HEK293 (cell line): ENCODE measurements around the gene RPS10.
A peak's percentile ranks its signal among the peaks of the same experiment; 100 is the strongest.

Experiments used
- EGR2 ChIP-seq: fragments of 450-650 bp; formaldehyde crosslinking; IDR thresholded peaks from 2 replicates; pipeline ENCODE4 v1.5.1; 2016; ENCODE audit warnings: low read depth, missing biosample characterization, missing genetic modification characterization
- TRIM28 ChIP-seq: IDR thresholded peaks from 2 replicates; pipeline ENCODE4 v1.6.1; 2011; ENCODE audit warnings: low read length, control low read depth, borderline replicate concordance
- ZBTB1 ChIP-seq: fragments of 450-650 bp; formaldehyde crosslinking; IDR thresholded peaks from 2 replicates; pipeline ENCODE4 v1.5.1; 2016; ENCODE audit warnings: missing biosample characterization, missing genetic modification characterization
- ZFP3 ChIP-seq: fragments of 450-650 bp; formaldehyde crosslinking; IDR thresholded peaks from 2 replicates; pipeline ENCODE4 v1.5.1; 2016; ENCODE audit warnings: low read depth, missing biosample characterization, missing genetic modification characterization
- TF ChIP-seq, protein P1 (sequence below): fragments of 450-650 bp; formaldehyde crosslinking; conservative IDR thresholded peaks from 2 replicates; pipeline ENCODE4 v1.5.1; 2016; ENCODE audit warnings: low read depth, missing biosample characterization, missing genetic modification characterization

DNA sequence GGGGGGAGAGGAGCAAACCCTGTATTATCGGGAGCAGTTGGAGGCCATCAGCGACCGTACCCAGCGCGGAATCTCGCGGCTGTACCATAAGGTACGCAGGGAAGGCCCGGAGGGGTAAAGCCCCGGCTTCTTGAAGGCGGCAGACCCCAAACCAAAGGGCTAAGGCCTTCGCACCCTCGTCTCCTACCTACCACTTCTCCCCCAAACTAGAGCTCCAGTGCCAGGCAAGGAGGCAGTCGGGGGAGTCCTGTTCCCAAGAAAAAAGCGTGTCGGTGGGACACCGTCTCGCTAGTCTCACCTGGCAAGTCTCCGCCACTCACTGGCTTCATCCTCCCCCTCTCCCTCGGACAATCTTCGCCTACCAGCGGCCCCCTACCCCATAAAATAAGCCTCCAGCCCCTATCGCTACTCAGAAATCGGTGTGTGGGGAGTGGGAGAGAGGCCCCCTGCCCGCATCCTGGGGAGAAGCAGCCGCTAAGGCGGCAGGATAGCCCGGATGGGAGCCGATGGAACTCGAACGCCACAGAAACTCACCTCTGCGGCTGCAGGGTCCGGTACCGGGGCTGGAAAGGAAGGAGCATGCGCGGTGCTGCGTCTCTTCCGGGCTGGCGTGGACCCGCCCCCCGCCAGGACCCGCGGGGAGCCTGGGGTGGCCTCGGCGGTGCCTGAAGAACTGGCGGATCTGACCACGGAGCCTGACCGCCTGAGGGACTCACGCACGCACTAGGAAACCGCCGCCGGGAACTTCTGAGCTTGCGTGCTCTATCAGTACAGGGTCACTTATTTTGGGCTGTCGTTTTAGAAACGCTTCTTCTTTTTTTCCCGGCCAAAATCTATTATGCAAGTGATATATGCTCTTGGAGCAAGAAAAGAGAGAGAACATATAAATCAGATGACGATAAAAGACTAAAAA, at the start of gene RPS10:
- 0 out of 2 replicates have a peak, but pooled peaks have one; percentile 4 for TF ChIP-seq EGR2 (tag by site-specific recombination)
- no peak for TF ChIP-seq ZFP3 (tag by site-specific recombination)
- TF ChIP-seq, protein P1, sequence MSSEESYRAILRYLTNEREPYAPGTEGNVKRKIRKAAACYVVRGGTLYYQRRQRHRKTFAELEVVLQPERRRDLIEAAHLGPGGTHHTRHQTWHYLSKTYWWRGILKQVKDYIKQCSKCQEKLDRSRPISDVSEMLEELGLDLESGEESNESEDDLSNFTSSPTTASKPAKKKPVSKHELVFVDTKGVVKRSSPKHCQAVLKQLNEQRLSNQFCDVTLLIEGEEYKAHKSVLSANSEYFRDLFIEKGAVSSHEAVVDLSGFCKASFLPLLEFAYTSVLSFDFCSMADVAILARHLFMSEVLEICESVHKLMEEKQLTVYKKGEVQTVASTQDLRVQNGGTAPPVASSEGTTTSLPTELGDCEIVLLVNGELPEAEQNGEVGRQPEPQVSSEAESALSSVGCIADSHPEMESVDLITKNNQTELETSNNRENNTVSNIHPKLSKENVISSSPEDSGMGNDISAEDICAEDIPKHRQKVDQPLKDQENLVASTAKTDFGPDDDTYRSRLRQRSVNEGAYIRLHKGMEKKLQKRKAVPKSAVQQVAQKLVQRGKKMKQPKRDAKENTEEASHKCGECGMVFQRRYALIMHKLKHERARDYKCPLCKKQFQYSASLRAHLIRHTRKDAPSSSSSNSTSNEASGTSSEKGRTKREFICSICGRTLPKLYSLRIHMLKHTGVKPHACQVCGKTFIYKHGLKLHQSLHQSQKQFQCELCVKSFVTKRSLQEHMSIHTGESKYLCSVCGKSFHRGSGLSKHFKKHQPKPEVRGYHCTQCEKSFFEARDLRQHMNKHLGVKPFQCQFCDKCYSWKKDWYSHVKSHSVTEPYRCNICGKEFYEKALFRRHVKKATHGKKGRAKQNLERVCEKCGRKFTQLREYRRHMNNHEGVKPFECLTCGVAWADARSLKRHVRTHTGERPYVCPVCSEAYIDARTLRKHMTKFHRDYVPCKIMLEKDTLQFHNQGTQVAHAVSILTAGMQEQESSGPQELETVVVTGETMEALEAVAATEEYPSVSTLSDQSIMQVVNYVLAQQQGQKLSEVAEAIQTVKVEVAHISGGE: no peak
- no peak for TF ChIP-seq ZBTB1
- TF ChIP-seq TRIM28: no peak
